H1 (cell line): Measurements from ENCODE around the gene SPOCK1. TPM values are rescaled to one million over a fixed set of nuclear protein-coding genes. Genes with fewer than 3 reads are reported as not detected.

Source experiments
- CTCF ChIA-PET: fragments of 300-600 bp; sonication (Branson Sonifier 250); formaldehyde crosslinking; loops from one replicate; lab custom pipeline; 2021; ENCODE audit not compliant: partially characterized antibody; lab: Charles Lee
- POLR2A ChIA-PET: fragments of 300-600 bp; sonication (Branson Sonifier 250); formaldehyde crosslinking; loops from one replicate; lab custom pipeline; 2021; ENCODE audit warnings: inconsistent platforms; ENCODE audit not compliant: partially characterized antibody; lab: Charles Lee
- DNase-seq, 2 experiments: peaks; one replicate each; pipeline versions ENCODE4 v3.0.0 to v3.0.0-alpha.2; 2010 to 2022; ENCODE audit warnings: low spot score in 2 of 2, low read depth in 1 of 2, mixed read lengths in 1 of 2
- FAIRE-seq: peaks from 2 replicates; lab custom pipeline; 2011; peaks lifted over from hg19 to GRCh38; lab: Jason Lieb, UNC
- H2AFZ ChIP-seq: 2 replicates; pipeline ENCODE4 v1.8.1; 2012; ENCODE audit warnings: low read length, inconsistent platforms
- H2AK5ac ChIP-seq: 2 replicates; pipeline ENCODE4 v1.6.1; 2013; ENCODE audit warnings: low read depth, low read length
- H2BK120ac ChIP-seq: replicated peaks from 2 replicates; pipeline ENCODE3; 2013; ENCODE audit warnings: low read depth, low read length, inconsistent platforms
- H2BK12ac ChIP-seq: 2 replicates; pipeline ENCODE4 v1.6.1; 2013; ENCODE audit warnings: low read depth, low read length
- H2BK15ac ChIP-seq: 2 replicates; pipeline ENCODE4 v1.6.1; 2013; ENCODE audit warnings: low read length
- H2BK20ac ChIP-seq: 2 replicates; pipeline ENCODE4 v1.6.1; 2013; ENCODE audit warnings: low read length
- H2BK5ac ChIP-seq: 2 replicates; pipeline ENCODE4 v1.6.1; 2013; ENCODE audit warnings: low read depth, low read length
- H3K14ac ChIP-seq: 2 replicates; pipeline ENCODE4 v1.6.1; 2013; ENCODE audit warnings: inconsistent platforms; ENCODE audit not compliant: insufficient read length
- H3K18ac ChIP-seq: 2 replicates; pipeline ENCODE4 v1.6.1; 2013; ENCODE audit warnings: low read length; ENCODE audit errors: extremely low read depth
- H3K23ac ChIP-seq: 2 replicates; pipeline ENCODE4 v1.6.1; 2013; ENCODE audit warnings: inconsistent platforms; ENCODE audit not compliant: insufficient read length
- H3K23me2 ChIP-seq: 2 replicates; pipeline ENCODE4 v1.6.1; 2013; ENCODE audit warnings: low read depth, low read length
- H3K27ac ChIP-seq: 2 replicates; pipeline ENCODE4 v1.6.1; 2011; ENCODE audit warnings: low read depth, low read length, inconsistent platforms
- H3K27me3 ChIP-seq, 4 experiments: replicated peaks in 1 of 4; 1 replicate in 1 of 4; 2 replicates in 3 of 4; pipeline versions ENCODE4 v1.6.1 to v1.8.1; 2011 to 2013; ENCODE audit warnings: low read length in 3 of 4, mild to moderate bottlenecking in 3 of 4, inconsistent platforms in 2 of 4, mixed read lengths in 2 of 4, moderate library complexity in 1 of 4; ENCODE audit not compliant: control insufficient read depth in 3 of 4, insufficient read depth in 3 of 4; ENCODE audit errors: extremely low read depth in 1 of 4
- H3K36me3 ChIP-seq, 4 experiments: 2 replicates each; pipeline versions ENCODE4 v1.6.1 to v1.8.1; 2011 to 2013; ENCODE audit warnings: mild to moderate bottlenecking in 4 of 4, low read length in 3 of 4, moderate library complexity in 2 of 4, control low read depth in 1 of 4, inconsistent platforms in 1 of 4; ENCODE audit not compliant: insufficient read depth in 4 of 4, control insufficient read depth in 2 of 4
- H3K4ac ChIP-seq: replicated peaks from 2 replicates; pipeline ENCODE3; 2013; ENCODE audit warnings: low read length, low read depth, mixed read lengths, inconsistent platforms; ENCODE audit not compliant: insufficient read length
- H3K4me1 ChIP-seq, 4 experiments: replicated peaks in 1 of 4; 1 replicate in 1 of 4; 2 replicates in 3 of 4; pipeline versions ENCODE4 v1.6.1 to v1.8.1; 2011 to 2013; ENCODE audit warnings: low read length in 3 of 4, inconsistent platforms in 2 of 4, mixed read lengths in 1 of 4; ENCODE audit not compliant: insufficient read depth in 4 of 4, control insufficient read depth in 3 of 4
- H3K4me2 ChIP-seq, 2 experiments: 2 replicates each; pipeline versions ENCODE4 v1.6.1 to v1.8.1; 2011 to 2013; ENCODE audit warnings: low read depth in 2 of 2, low read length in 2 of 2, control low read depth in 1 of 2, inconsistent platforms in 1 of 2, mild to moderate bottlenecking in 1 of 2; ENCODE audit not compliant: insufficient read depth in 1 of 2
- H3K4me3 ChIP-seq, 4 experiments: fragments of 200-600, 300-600 bp in 1 of 4; sonication (generic), shearing (Covaris generic), sonication (Bioruptor Twin) in 1 of 4; 2 replicates each; pipeline versions ENCODE4 v1.5.1 to v1.8.1; 2011 to 2016; ENCODE audit warnings: low read length in 4 of 4, low read depth in 3 of 4, control low read depth in 2 of 4, inconsistent platforms in 2 of 4, mild to moderate bottlenecking in 2 of 4, mixed read lengths in 1 of 4, moderate library complexity in 1 of 4; ENCODE audit not compliant: insufficient read depth in 2 of 4; ENCODE audit errors: extremely low read depth in 1 of 4
- H3K56ac ChIP-seq: replicated peaks from 2 replicates; pipeline ENCODE3; 2013; ENCODE audit warnings: low read depth, mild to moderate bottlenecking, mixed read lengths, low read length, inconsistent platforms; ENCODE audit not compliant: insufficient read length
- H3K79me1 ChIP-seq: 2 replicates; pipeline ENCODE4 v1.6.1; 2013; ENCODE audit warnings: low read depth, low read length, control low read depth
- H3K79me2 ChIP-seq, 2 experiments: 2 replicates each; pipeline versions ENCODE4 v1.6.1 to v1.8.1; 2012 to 2013; ENCODE audit warnings: low read length in 2 of 2, mild to moderate bottlenecking in 2 of 2, inconsistent platforms in 1 of 2; ENCODE audit not compliant: insufficient read depth in 2 of 2, control insufficient read depth in 1 of 2
- H3K9ac ChIP-seq, 4 experiments: replicated peaks in 1 of 4; 1 replicate in 1 of 4; 2 replicates in 3 of 4; pipeline versions ENCODE4 v1.6.1 to v1.8.1; 2011 to 2013; ENCODE audit warnings: low read depth in 3 of 4, low read length in 3 of 4, control low read depth in 2 of 4, mild to moderate bottlenecking in 2 of 4, moderate library complexity in 2 of 4, inconsistent platforms in 1 of 4; ENCODE audit errors: extremely low read depth in 1 of 4
- H3K9me3 ChIP-seq, 2 experiments: 2 replicates each; pipeline versions ENCODE4 v1.6.1 to v1.8.1; 2012 to 2013; ENCODE audit warnings: mild to moderate bottlenecking in 2 of 2, moderate library complexity in 2 of 2, control low read depth in 1 of 2, inconsistent platforms in 1 of 2, low read depth in 1 of 2, low read length in 1 of 2, mixed read lengths in 1 of 2; ENCODE audit not compliant: insufficient read depth in 2 of 2
- H4K20me1 ChIP-seq, 2 experiments: replicated peaks in 1 of 2; 2 replicates each; pipeline versions ENCODE3 to v1.8.1; 2011 to 2013; ENCODE audit warnings: inconsistent platforms in 2 of 2, low read length in 2 of 2, mild to moderate bottlenecking in 1 of 2; ENCODE audit not compliant: insufficient read depth in 2 of 2, control insufficient read depth in 1 of 2
- H4K5ac ChIP-seq: 2 replicates; pipeline ENCODE4 v1.6.1; 2013; ENCODE audit warnings: low read length, low read depth, mixed read lengths, inconsistent platforms; ENCODE audit not compliant: insufficient read length
- H4K8ac ChIP-seq: 2 replicates; pipeline ENCODE4 v1.8.0; 2013; ENCODE audit warnings: mild to moderate bottlenecking, moderate library complexity, low read length, inconsistent platforms; ENCODE audit not compliant: insufficient read depth; ENCODE audit errors: extremely low read depth
- H4K91ac ChIP-seq: replicated peaks from 2 replicates; pipeline ENCODE3; 2013; ENCODE audit warnings: low read length, mixed read lengths, inconsistent platforms; ENCODE audit not compliant: insufficient read length
- ATF2 ChIP-seq: IDR thresholded peaks from 2 replicates; pipeline ENCODE4 v1.6.1; 2012; ENCODE audit warnings: low read length, inconsistent platforms
- BRCA1 ChIP-seq: IDR thresholded peaks from 2 replicates; pipeline ENCODE4 v1.6.1; 2012; ENCODE audit warnings: low read depth, low read length, improper control_type of control experiment
- GTF2F1 ChIP-seq: IDR thresholded peaks from 2 replicates; pipeline ENCODE4 v1.6.1; 2012; ENCODE audit warnings: low read depth, low read length, improper control_type of control experiment, borderline replicate concordance
- KDM1A ChIP-seq: fragments of 200-600, 300-600 bp; sonication (generic); IDR thresholded peaks from 2 replicates; pipeline ENCODE4 v1.7.1; 2016; ENCODE audit warnings: mild to moderate bottlenecking, low read length, borderline replicate concordance
- MAX ChIP-seq: IDR thresholded peaks from 2 replicates; pipeline ENCODE4 v1.6.1; 2012; ENCODE audit warnings: inconsistent platforms
- NRF1 ChIP-seq: IDR thresholded peaks from 2 replicates; pipeline ENCODE4 v1.6.1; 2011; ENCODE audit warnings: mild to moderate bottlenecking, low read depth, low read length, improper control_type of control experiment
- RBBP5 ChIP-seq: IDR thresholded peaks from 2 replicates; pipeline ENCODE4 v1.7.1; 2012; ENCODE audit warnings: low read depth, mild to moderate bottlenecking, inconsistent platforms, low read length, moderate library complexity, borderline replicate concordance
- SIRT6 ChIP-seq: IDR thresholded peaks from one replicate; pipeline ENCODE4 v1.7.1; 2012; ENCODE audit warnings: low read length, inconsistent platforms
- SIX5 ChIP-seq: IDR thresholded peaks from 2 replicates; pipeline ENCODE4 v1.6.1; 2011; ENCODE audit warnings: mild to moderate bottlenecking, low read depth, low read length
- SUZ12 ChIP-seq: fragments of 200-600 bp; sonication (generic); IDR thresholded peaks from 2 replicates; pipeline ENCODE4 v1.6.1; 2012; ENCODE audit warnings: mild to moderate bottlenecking, inconsistent platforms, low read length, moderate library complexity, mixed read lengths
- YY1 ChIP-seq: IDR thresholded peaks from 2 replicates; pipeline ENCODE4 v1.6.1; 2011; ENCODE audit warnings: low read depth, mild to moderate bottlenecking, low read length
- WGBS, 2 experiments: shearing (Covaris generic) in 1 of 2; methylation state at CpG; one replicate each; pipeline versions ENCODE4 v1.1.6 to v1.1.7; 2013 to 2015; ENCODE audit warnings: low lambda C conversion rate in 2 of 2, mixed read lengths in 2 of 2, inconsistent platforms in 1 of 2, low coverage in 1 of 2, missing lambda C conversion rate in 1 of 2; ENCODE audit not compliant: insufficient replicate concordance in 2 of 2, insufficient coverage in 1 of 2, insufficient read length in 1 of 2; ENCODE audit errors: extremely low coverage in 1 of 2, missing lambda C conversion rate in 1 of 2; 5-methylcytosine and 5-hydroxymethylcytosine counted together
- polyA plus RNA-seq, 7 experiments: library from polyadenylated mRNA; depleted of rRNA in 3 of 7; stranded (reverse) in 5 of 7; unstranded in 2 of 7; fragments of >200 nt in 5 of 7; fragments of 200-250 nt in 2 of 7; gene quantifications; 1 replicate in 5 of 7; 2 replicates in 1 of 7; 4 replicates in 1 of 7; pipeline versions ENCODE4 v1.2.1 to v1.2.3, GENCODE V29; 2011 to 2013; ENCODE audit warnings: missing spikeins in 2 of 7, mixed read lengths in 2 of 7
- total RNA-seq: library from RNA; stranded (reverse); fragmentation: NEBNext Ultra II Directional; extraction: Animal tissue kit (Norgen Biotek cat#: 25700); gene quantifications from 2 replicates; pipeline ENCODE4 v1.2.1, GENCODE V29; 2021

SPOCK1 gene
- total and polyA plus RNA-seq, 2 of the 8 experiments (the other 6 are each of a cell fraction or from before 2014, with no cell fraction given) = 6.9 to 18.1 TPM

GRCh38 chr5:137367951-137368350 is 131.2 kb downstream of the SPOCK1 start:
- H3K4me1 ChIP-seq = no peaks in the 10 kb centered on the region
- TF ChIP-seq NRF1 = no peak
- no peak for TF ChIP-seq SIRT6
- TF ChIP-seq SUZ12 = no peak
- TF ChIP-seq YY1 = no peak
- no peak for TF ChIP-seq SIX5
- no peak for TF ChIP-seq BRCA1
- TF ChIP-seq ATF2 = no peak
- no peak for TF ChIP-seq MAX
- TF ChIP-seq RBBP5 = no peak
- TF ChIP-seq KDM1A = no peak
- TF ChIP-seq GTF2F1 = no peak
- TF ChIP-seq, all 59 proteins: peak for 0
- POLR2A ChIA-PET = no interaction called here
- Histone ChIP-seq H3K27me3 (no peaks in the 10 kb centered on the region), H3K79me2 (no peaks in the 10 kb centered on the region), H4K20me1 (no peaks in the 10 kb centered on the region), H4K5ac (no peak overlapping the region), H3K23me2 (no peaks in the 10 kb centered on the region), H3K79me1 (no peaks in the 10 kb centered on the region), H3K18ac (no peak overlapping the region), H3K27ac (no peak overlapping the region), H2BK12ac (no peak overlapping the region), H3K4me3 (no peak overlapping the region), H3K9me3 (no peaks in the 10 kb centered on the region), H2BK20ac (no peak overlapping the region), H3K4ac (no peak overlapping the region), H3K36me3 (no peaks in the 10 kb centered on the region), H2BK15ac (no peak overlapping the region), H3K23ac (no peak overlapping the region), H3K14ac (no peak overlapping the region), H2BK5ac (no peak overlapping the region), H2BK120ac (no peak overlapping the region), H2AK5ac (no peak overlapping the region), H4K8ac (no peak overlapping the region), H4K91ac (no peak overlapping the region), H2AFZ (no peak overlapping the region), H3K9ac (no peak overlapping the region), H3K56ac (no peak overlapping the region), H3K4me2 (no peak overlapping the region)
- no peak for DNase-seq
- FAIRE-seq = no peak
- CTCF ChIA-PET = interaction anchor here (3.2 to 3.4 kb wide), 2 partner anchors 23 to 48 kb away, joined by 8 to 11 read pairs; no protein-coding TSS in a partner anchor
- WGBS, 2 experiments = 70% methylated on average over 1 of the region's 1 CpG; no CpG with 5 or more reads in 1 of the 2 experiments
